DND-41 (cell line): ENCODE measurements around the gene LUZP2.

ENCODE experiments used
- ATAC-seq: fragments of 200-7000 bp; cut with Tn5 transposase; 3 replicates; pipeline ENCODE4 v1.9.1; 2021; ENCODE audit warnings: low read depth; ENCODE audit not compliant: insufficient read depth
- DNase-seq: peaks from one replicate; pipeline ENCODE4 v3.0.0-alpha.2; 2020
- H2AFZ ChIP-seq: 2 replicates; pipeline ENCODE4 v1.6.0; 2012; ENCODE audit warnings: low read depth, low read length
- H3K27ac ChIP-seq: 2 replicates; pipeline ENCODE4 v1.5.1; 2012; ENCODE audit warnings: low read length, inconsistent platforms
- H3K27me3 ChIP-seq: fragments of 200-600 bp; sonication (generic); 2 replicates; pipeline ENCODE4 v1.6.0; 2012; ENCODE audit warnings: low read length, mild to moderate bottlenecking, inconsistent platforms; ENCODE audit not compliant: insufficient read depth, poor library complexity
- H3K36me3 ChIP-seq: 2 replicates; pipeline ENCODE4 v1.5.1; 2012; ENCODE audit warnings: low read length, inconsistent platforms; ENCODE audit not compliant: insufficient read depth
- H3K4me1 ChIP-seq: 2 replicates; pipeline ENCODE4 v1.5.1; 2012; ENCODE audit warnings: mild to moderate bottlenecking, low read length; ENCODE audit not compliant: insufficient read depth
- H3K4me2 ChIP-seq: 2 replicates; pipeline ENCODE4 v1.6.0; 2012; ENCODE audit warnings: mild to moderate bottlenecking, moderate library complexity, low read length, inconsistent platforms; ENCODE audit not compliant: insufficient read depth
- H3K4me3 ChIP-seq, 2 experiments: fragments of 200-600 bp in 1 of 2; shearing (Covaris generic) in 1 of 2; 2 replicates each; pipeline ENCODE4 v1.5.1; 2012 to 2016; ENCODE audit warnings: inconsistent platforms in 2 of 2, low read length in 2 of 2, mild to moderate bottlenecking in 2 of 2, low read depth in 1 of 2, moderate library complexity in 1 of 2
- H3K79me2 ChIP-seq: 2 replicates; pipeline ENCODE4 v1.6.0; 2012; ENCODE audit warnings: low read length, inconsistent platforms; ENCODE audit not compliant: insufficient read depth
- H3K9ac ChIP-seq: 2 replicates; pipeline ENCODE4 v1.6.0; 2012; ENCODE audit warnings: low read depth, mild to moderate bottlenecking, inconsistent platforms, low read length, moderate library complexity
- H3K9me3 ChIP-seq: 2 replicates; pipeline ENCODE4 v1.5.1; 2012; ENCODE audit warnings: low read length, moderate library complexity, mild to moderate bottlenecking, inconsistent platforms; ENCODE audit not compliant: insufficient read depth, severe bottlenecking
- H4K20me1 ChIP-seq: 2 replicates; pipeline ENCODE4 v1.6.0; 2012; ENCODE audit warnings: low read length; ENCODE audit not compliant: insufficient read depth
- EZH2 ChIP-seq: IDR thresholded peaks from 3 replicates; pipeline ENCODE4 v1.6.1; 2012; ENCODE audit warnings: borderline replicate concordance, low read depth, mild to moderate bottlenecking, moderate library complexity, low read length, inconsistent platforms; ENCODE audit not compliant: severe bottlenecking
- TF ChIP-seq, protein P1 (sequence below): IDR thresholded peaks from 2 replicates; pipeline ENCODE4 v1.5.1; 2012; ENCODE audit warnings: borderline replicate concordance, low read length, moderate library complexity, mild to moderate bottlenecking; ENCODE audit not compliant: poor library complexity, severe bottlenecking; ENCODE audit errors: extremely low read depth

The LUZP2 gene

GRCh38 chr11:24667353-24667968 is 170.6 kb downstream of the LUZP2 start:
- Histone ChIP-seq H3K79me2 (no peaks in the 10 kb centered on the region), H3K4me3 (no peak overlapping the region), H2AFZ (no peak overlapping the region), H4K20me1 (no peaks in the 10 kb centered on the region), H3K36me3 (no peaks in the 10 kb centered on the region), H3K9ac (no peak overlapping the region), H3K4me1 (no peaks in the 10 kb centered on the region), H3K27ac (no peak overlapping the region), H3K27me3 (no peaks in the 10 kb centered on the region), H3K9me3 (peaks cover 5% of the 10 kb centered on the region), H3K4me2 (no peak overlapping the region)
- TF ChIP-seq, protein P1, sequence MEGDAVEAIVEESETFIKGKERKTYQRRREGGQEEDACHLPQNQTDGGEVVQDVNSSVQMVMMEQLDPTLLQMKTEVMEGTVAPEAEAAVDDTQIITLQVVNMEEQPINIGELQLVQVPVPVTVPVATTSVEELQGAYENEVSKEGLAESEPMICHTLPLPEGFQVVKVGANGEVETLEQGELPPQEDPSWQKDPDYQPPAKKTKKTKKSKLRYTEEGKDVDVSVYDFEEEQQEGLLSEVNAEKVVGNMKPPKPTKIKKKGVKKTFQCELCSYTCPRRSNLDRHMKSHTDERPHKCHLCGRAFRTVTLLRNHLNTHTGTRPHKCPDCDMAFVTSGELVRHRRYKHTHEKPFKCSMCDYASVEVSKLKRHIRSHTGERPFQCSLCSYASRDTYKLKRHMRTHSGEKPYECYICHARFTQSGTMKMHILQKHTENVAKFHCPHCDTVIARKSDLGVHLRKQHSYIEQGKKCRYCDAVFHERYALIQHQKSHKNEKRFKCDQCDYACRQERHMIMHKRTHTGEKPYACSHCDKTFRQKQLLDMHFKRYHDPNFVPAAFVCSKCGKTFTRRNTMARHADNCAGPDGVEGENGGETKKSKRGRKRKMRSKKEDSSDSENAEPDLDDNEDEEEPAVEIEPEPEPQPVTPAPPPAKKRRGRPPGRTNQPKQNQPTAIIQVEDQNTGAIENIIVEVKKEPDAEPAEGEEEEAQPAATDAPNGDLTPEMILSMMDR, result no peak
- TF ChIP-seq EZH2, result no peak
- DNase-seq (no peak), ATAC-seq (no peak)

DNA sequence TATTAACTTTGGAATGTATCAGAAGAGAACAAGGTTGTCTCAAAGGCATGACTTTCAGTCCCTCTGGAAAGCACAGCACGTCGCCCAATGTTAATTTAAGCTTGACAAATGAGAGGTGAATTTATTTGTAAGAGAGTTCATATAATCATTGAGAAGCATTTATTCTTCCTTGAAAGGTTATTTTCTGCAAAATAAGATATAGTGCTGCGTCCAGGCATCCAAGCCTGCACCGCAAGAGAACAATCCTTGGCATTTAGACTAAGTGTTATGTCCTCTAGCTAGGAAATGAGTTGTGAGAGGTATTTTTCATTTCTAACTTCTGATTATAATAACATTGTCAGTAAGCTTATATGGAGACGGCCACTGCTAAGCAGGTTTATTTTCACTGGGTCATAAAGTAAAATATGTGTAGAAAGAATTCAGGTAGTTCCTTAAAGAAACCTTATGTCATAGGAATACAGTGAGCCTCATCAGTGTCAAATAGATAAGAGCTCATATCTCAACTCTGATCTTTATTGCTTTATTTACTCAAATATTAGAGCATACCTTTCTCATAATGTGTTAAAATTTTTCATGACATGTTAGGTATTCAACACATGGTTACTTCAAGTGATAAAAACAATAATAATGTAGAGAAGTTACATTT is 182.0 kb downstream of the LUZP2 start:
- Histone ChIP-seq H3K27ac (no peak overlapping the region), H3K27me3 (no peaks in the 10 kb centered on the region), H3K36me3 (no peaks in the 10 kb centered on the region), H2AFZ (no peak overlapping the region), H3K4me3 (no peak overlapping the region), H4K20me1 (no peaks in the 10 kb centered on the region), H3K9me3 (no peaks in the 10 kb centered on the region), H3K79me2 (no peaks in the 10 kb centered on the region), H3K9ac (no peak overlapping the region), H3K4me1 (no peaks in the 10 kb centered on the region), H3K4me2 (no peak overlapping the region)
- ATAC-seq (no peak), DNase-seq (no peak)
- TF ChIP-seq EZH2, result no peak
- TF ChIP-seq, protein P1, result no peak

- Histone ChIP-seq H4K20me1 (no peaks in the 10 kb centered on the region), H3K4me2 (no peak overlapping the region), H3K36me3 (no peaks in the 10 kb centered on the region), H3K9me3 (no peaks in the 10 kb centered on the region), H3K4me3 (no peak overlapping the region), H3K4me1 (no peaks in the 10 kb centered on the region), H3K27me3 (no peaks in the 10 kb centered on the region), H2AFZ (no peak overlapping the region), H3K9ac (no peak overlapping the region), H3K79me2 (no peaks in the 10 kb centered on the region), H3K27ac (no peak overlapping the region)
- DNase-seq, result no peak
- no peak for TF ChIP-seq EZH2
- TF ChIP-seq, protein P1, result no peak
- ATAC-seq, result no peak
These were observed 183.0 kb downstream of the LUZP2 start for GRCh38 chr11:24679821-24680351.
